ENCODE measurements around the gene MT3.

MT3 gene

GRCh38 chr16:56625140-56625942 lies 36.0 kb downstream of the MT3 start, which contains the start of gene MT1E:
MT1E (plus strand) TSS chr16:56625781; CDS start chr16:56625852, 71 bp downstream.
- POLR2A ChIA-PET, result interaction anchor here (1.4 to 2.6 kb wide), 2 partner anchors 15 to 17 kb away, joined by 5 to 8 read pairs; partner anchors contain the start of gene MT2A
- Histone ChIP-seq H3K9me3 (ENCODE audit: control insufficient read depth, insufficient read depth, low read depth, low read length) (no peaks in the 10 kb centered on the region), H3K4me3 (ENCODE audit: low read depth, low read length) (no peak within 1 kb of the TSS), H3K27ac (ENCODE audit: extremely low read depth, low read depth, low read length) (no peak within 1 kb of the TSS), H3K36me3 (ENCODE audit: control insufficient read depth in 2 of 2, insufficient read depth in 1 of 2, low read length in 2 of 2) (no peaks in the 10 kb centered on the region), H3K4me1 (ENCODE audit: control insufficient read depth, insufficient read depth, low read length) (no peaks in the 10 kb centered on the region; the same call in 1 of the 2 replicates)
- CTCF ChIA-PET, result interaction anchor here (0.7 kb wide), 1 partner anchor 48 kb away, joined by 3 read pairs; no protein-coding TSS in a partner anchor
- TF ChIP-seq ZFHX2 (tag by site-specific recombination; conservative IDR thresholded peaks at IDR 0.05) (no peak), ZNF544 (tag by site-specific recombination; IDR thresholded peaks at IDR 0.05) (no peak), ZNF621 (tag by site-specific recombination; IDR thresholded peaks at IDR 0.05) (no peak), TCF7L2 (IDR thresholded peaks at IDR 0.05; ENCODE audit: borderline replicate concordance, low read depth, low read length) (no peak), ZNF830 (tag by site-specific recombination; IDR thresholded peaks at IDR 0.05; ENCODE audit: low read depth) (no peak), REST (tag by site-specific recombination; IDR thresholded peaks at IDR 0.05) (no peak)
- TF ChIP-seq, protein P1, sequence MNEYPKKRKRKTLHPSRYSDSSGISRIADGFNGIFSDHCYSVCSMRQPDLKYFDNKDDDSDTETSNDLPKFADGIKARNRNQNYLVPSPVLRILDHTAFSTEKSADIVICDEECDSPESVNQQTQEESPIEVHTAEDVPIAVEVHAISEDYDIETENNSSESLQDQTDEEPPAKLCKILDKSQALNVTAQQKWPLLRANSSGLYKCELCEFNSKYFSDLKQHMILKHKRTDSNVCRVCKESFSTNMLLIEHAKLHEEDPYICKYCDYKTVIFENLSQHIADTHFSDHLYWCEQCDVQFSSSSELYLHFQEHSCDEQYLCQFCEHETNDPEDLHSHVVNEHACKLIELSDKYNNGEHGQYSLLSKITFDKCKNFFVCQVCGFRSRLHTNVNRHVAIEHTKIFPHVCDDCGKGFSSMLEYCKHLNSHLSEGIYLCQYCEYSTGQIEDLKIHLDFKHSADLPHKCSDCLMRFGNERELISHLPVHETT (tag by site-specific recombination; IDR thresholded peaks at IDR 0.05), result no peak

- TF ChIP-seq EGR2 (tag by site-specific recombination; IDR thresholded peaks at IDR 0.05; ENCODE audit: low read depth) (no peak), ZNF26 (tag by site-specific recombination; IDR thresholded peaks at IDR 0.05) (no peak), ZNF654 (tag by site-specific recombination; IDR thresholded peaks at IDR 0.05; ENCODE audit: low read depth) (no peak), ZNF558 (tag by site-specific recombination; IDR thresholded peaks at IDR 0.05) (no peak), ZBTB26 (tag by site-specific recombination; optimal IDR thresholded peaks at IDR 0.05) (no peak), ZNF473 (tag by site-specific recombination; IDR thresholded peaks at IDR 0.05) (no peak), ZSCAN30 (tag by site-specific recombination; IDR thresholded peaks at IDR 0.05) (no peak), ZNF792 (tag by site-specific recombination; IDR thresholded peaks at IDR 0.05) (no peak), ZNF513 (tag by site-specific recombination; IDR thresholded peaks at IDR 0.05) (no peak)
- H3K27ac ChIP-seq (ENCODE audit: extremely low read depth, low read depth, low read length), result no peak overlapping the region
- POLR2A ChIA-PET, result interaction anchor here (1.4 to 2.6 kb wide), 2 partner anchors 16 to 18 kb away, joined by 5 to 8 read pairs; partner anchors contain the start of gene MT2A
- H3K4me1 ChIP-seq (ENCODE audit: control insufficient read depth, insufficient read depth, low read length), result no peaks in the 10 kb centered on the region; the same call in 1 of the 2 replicates
- H3K9me3 ChIP-seq (ENCODE audit: control insufficient read depth, insufficient read depth, low read depth, low read length), result no peaks in the 10 kb centered on the region
- CTCF ChIA-PET, result interaction anchor here (0.7 to 1.3 kb wide), 2 partner anchors 8 to 76 kb away, joined by 4 read pairs; no protein-coding TSS in a partner anchor
- H3K4me3 ChIP-seq (ENCODE audit: low read depth, low read length), result no peak overlapping the region
- H3K36me3 ChIP-seq (ENCODE audit: control insufficient read depth in 2 of 2, insufficient read depth in 1 of 2, low read length in 2 of 2), result no peaks in the 10 kb centered on the region
Observed at GRCh38 chr16:56625943-56626654, 36.8 kb downstream of the MT3 start.

All from HEK293 (cell line).